Loucy (cell line): Measurements from ENCODE around the gene CACNB2.

Source experiments
- H2AFZ ChIP-seq: fragments of 200-600 bp; sonication (generic); 2 replicates; pipeline ENCODE4 v1.6.0; 2016; ENCODE audit warnings: antibody characterized with exemption, mild to moderate bottlenecking, low read length, moderate library complexity
- H3F3A ChIP-seq: fragments of 200-600 bp; 2 replicates; pipeline ENCODE4 v1.6.0; 2016; ENCODE audit warnings: antibody characterized with exemption, low read depth, mild to moderate bottlenecking
- H3K27me3 ChIP-seq: fragments of 200-600 bp; sonication (generic); 2 replicates; pipeline ENCODE4 v1.6.1; 2014; ENCODE audit warnings: low read length, mild to moderate bottlenecking; ENCODE audit not compliant: insufficient read depth, poor library complexity, severe bottlenecking
- H3K36me3 ChIP-seq: fragments of 200-600 bp; sonication (generic); 2 replicates; pipeline ENCODE4 v1.6.1; 2016; ENCODE audit warnings: low read length; ENCODE audit not compliant: insufficient read depth
- H3K4me1 ChIP-seq: fragments of 200-600 bp; sonication (generic); 2 replicates; pipeline ENCODE4 v1.5.1; 2014; ENCODE audit warnings: low read length, mild to moderate bottlenecking; ENCODE audit not compliant: insufficient read depth, poor library complexity, severe bottlenecking
- H3K4me2 ChIP-seq: fragments of 200-600 bp; sonication (generic); 2 replicates; pipeline ENCODE4 v1.6.0; 2014; ENCODE audit warnings: antibody characterized with exemption, low read length, low read depth, mild to moderate bottlenecking; ENCODE audit not compliant: poor library complexity, severe bottlenecking
- H3K4me3 ChIP-seq: fragments of 200-600 bp; sonication (generic); 2 replicates; pipeline ENCODE4 v1.5.1; 2014; ENCODE audit warnings: low read length, mild to moderate bottlenecking, mixed read lengths; ENCODE audit not compliant: poor library complexity, severe bottlenecking
- H3K79me2 ChIP-seq: fragments of 200-600 bp; sonication (generic); 2 replicates; pipeline ENCODE4 v1.6.1; 2014; ENCODE audit warnings: low read length; ENCODE audit not compliant: insufficient read depth
- H3K9ac ChIP-seq: fragments of 200-600 bp; sonication (generic); 2 replicates; pipeline ENCODE4 v1.6.0; 2014; ENCODE audit warnings: mild to moderate bottlenecking, low read depth, low read length, moderate library complexity; ENCODE audit not compliant: poor library complexity, severe bottlenecking
- H3K9me2 ChIP-seq: fragments of 200-600 bp; sonication (generic); replicated peaks from 2 replicates; pipeline ENCODE4 v1.6.1; 2016; ENCODE audit warnings: low read depth, low read length, mixed read lengths
- H3K9me3 ChIP-seq: fragments of 200-600 bp; sonication (generic); 2 replicates; pipeline ENCODE4 v1.6.1; 2014; ENCODE audit warnings: mild to moderate bottlenecking, antibody characterized with exemption, low read length, low read depth; ENCODE audit not compliant: insufficient read depth
- H4K20me1 ChIP-seq: fragments of 200-600 bp; sonication (generic); 2 replicates; pipeline ENCODE4 v1.6.0; 2014; ENCODE audit warnings: antibody characterized with exemption, low read length, mild to moderate bottlenecking; ENCODE audit not compliant: insufficient read depth, poor library complexity, severe bottlenecking
- CTCF ChIP-seq: fragments of 200-600 bp; sonication (generic); conservative IDR thresholded peaks from 2 replicates; pipeline ENCODE4 v1.5.1; 2014; ENCODE audit warnings: mild to moderate bottlenecking, antibody characterized with exemption, low read length
- EZH2phosphoT487 ChIP-seq: fragments of 200-600 bp; IDR thresholded peaks from 2 replicates; pipeline ENCODE4 v1.6.1; 2018; ENCODE audit warnings: antibody characterized with exemption, mild to moderate bottlenecking, moderate library complexity, borderline replicate concordance

The CACNB2 gene

GRCh38 chr10:18310761-18311160 is 170.5 kb downstream of the CACNB2 start:
- no peaks in the 10 kb centered on the region for H3K9me2 ChIP-seq

GRCh38 chr10:18312374-18313139 is 172.3 kb downstream of the CACNB2 start:
- Histone ChIP-seq H3K4me3 (no peak overlapping the region), H3K27me3 (no peaks in the 10 kb centered on the region), H3K9ac (no peak overlapping the region), H3F3A (no peaks in the 10 kb centered on the region), H3K9me3 (no peaks in the 10 kb centered on the region), H3K79me2 (no peaks in the 10 kb centered on the region), H4K20me1 (no peaks in the 10 kb centered on the region), H3K9me2 (no peaks in the 10 kb centered on the region), H2AFZ (no peak overlapping the region; the same call in 1 of the 2 replicates), H3K4me2 (no peak overlapping the region), H3K4me1 (no peaks in the 10 kb centered on the region), H3K36me3 (no peaks in the 10 kb centered on the region)
- TF ChIP-seq CTCF = peak; percentile 65
- TF ChIP-seq EZH2phosphoT487 = no peak

More at GRCh38 chr10:18310761-18311160, 170.5 kb downstream of the CACNB2 start:
- no peak overlapping the region for H3K4me3 ChIP-seq
- H3K79me2 ChIP-seq = no peaks in the 10 kb centered on the region
- H3K4me2 ChIP-seq = no peak overlapping the region
- H2AFZ ChIP-seq = no peak overlapping the region
- H3F3A ChIP-seq = no peaks in the 10 kb centered on the region
- H3K27me3 ChIP-seq = no peaks in the 10 kb centered on the region
- H3K9me3 ChIP-seq = no peaks in the 10 kb centered on the region
- H4K20me1 ChIP-seq = no peaks in the 10 kb centered on the region
- H3K4me1 ChIP-seq = no peaks in the 10 kb centered on the region
- TF ChIP-seq EZH2phosphoT487 = no peak
- TF ChIP-seq CTCF = no peak
- H3K9ac ChIP-seq = no peak overlapping the region
- no peaks in the 10 kb centered on the region for H3K36me3 ChIP-seq

DNA sequence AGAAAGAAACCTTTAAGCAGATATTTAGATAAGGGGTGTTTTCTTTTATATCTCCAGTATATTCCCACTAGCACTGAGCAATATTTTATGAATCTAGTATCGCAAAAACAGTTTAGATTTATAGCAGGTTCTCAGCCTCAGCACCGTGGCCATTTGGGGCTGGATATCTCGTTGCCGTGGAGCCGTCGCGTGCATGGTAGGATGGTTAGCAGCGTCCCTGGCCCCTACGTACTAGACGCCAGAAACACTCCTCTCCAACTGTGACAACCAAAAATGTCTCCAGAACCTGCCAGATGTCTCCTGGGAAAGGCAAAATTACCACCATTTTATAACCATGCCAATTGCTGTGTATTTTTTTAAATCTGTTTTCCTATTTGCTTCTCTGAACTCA is 172.9 kb downstream of the CACNB2 start:
- H3K36me3 ChIP-seq = no peaks in the 10 kb centered on the region
- H3K9ac ChIP-seq = no peak overlapping the region
- H3F3A ChIP-seq = no peaks in the 10 kb centered on the region
- no peak overlapping the region for H2AFZ ChIP-seq
- TF ChIP-seq CTCF (no peak), EZH2phosphoT487 (no peak)
- no peaks in the 10 kb centered on the region for H3K9me2 ChIP-seq
- no peaks in the 10 kb centered on the region for H3K4me1 ChIP-seq
- H3K4me2 ChIP-seq = no peak overlapping the region
- H3K79me2 ChIP-seq = no peaks in the 10 kb centered on the region
- H3K9me3 ChIP-seq = no peaks in the 10 kb centered on the region
- no peak overlapping the region for H3K4me3 ChIP-seq
- H4K20me1 ChIP-seq = no peaks in the 10 kb centered on the region
- H3K27me3 ChIP-seq = no peaks in the 10 kb centered on the region
